ENCODE data around the gene PATL1. TPM values are rescaled to one million over a fixed set of nuclear protein-coding genes. Genes with fewer than 3 reads are reported as not detected.

The PATL1 gene
- total and polyA plus RNA-seq, 2 donors (not counting 1 experiment from before 2014, with no cell fraction given), result 40.8 to 45.0 TPM

- no peak overlapping the region for H3K27ac Mint-ChIP-seq
- Histone ChIP-seq H3K36me3 (replicated peaks in 1 of 2; ENCODE audit: control extremely low read depth in 1 of 2, control insufficient read depth in 1 of 2, extremely low read depth in 1 of 2, insufficient read depth in 2 of 2, low read length in 1 of 2) (peaks cover 32 to 89% of the 10 kb centered on the region in 2 experiments), H3K9ac (ENCODE audit: low read length) (no peak overlapping the region), H4K20me1 (ENCODE audit: control insufficient read depth, insufficient read depth, low read length, poor library complexity, severe bottlenecking) (no peaks in the 10 kb centered on the region), H3K27me3 (replicated peaks in 1 of 4; ENCODE audit: control extremely low read depth in 1 of 4, control insufficient read depth in 3 of 4, insufficient read depth in 4 of 4, low read length in 3 of 4) (no peaks in the 10 kb centered on the region), H3K4me1 (ENCODE audit: control insufficient read depth in 2 of 2, insufficient read depth in 2 of 2, low read length in 2 of 2) (no peaks in the 10 kb centered on the region), H3K27ac (ENCODE audit: low read length in 2 of 2) (no peak overlapping the region), H2AFZ (ENCODE audit: insufficient read depth, low read depth, low read length, poor library complexity, severe bottlenecking) (no peak overlapping the region), H3K79me2 (ENCODE audit: control insufficient read depth, insufficient read depth, low read length) (no peaks in the 10 kb centered on the region), H3K4me2 (replicated peaks; ENCODE audit: low read depth, low read length, poor library complexity, severe bottlenecking) (no peak overlapping the region), H3K9me3 (ENCODE audit: control extremely low read depth in 1 of 3, control insufficient read depth in 2 of 3, insufficient read depth in 1 of 3, low read length in 2 of 3) (no peaks in the 10 kb centered on the region), H3K4me3 (ENCODE audit: control extremely low read depth in 1 of 5, extremely low read depth in 1 of 5, insufficient read depth in 1 of 5, low read depth in 2 of 5, low read length in 4 of 5) (no peak overlapping the region)
- WGBS (ENCODE audit: insufficient coverage), result no CpG with 5 or more reads among the region's 3 CpGs
- DNase-seq (no peak), ATAC-seq (ENCODE audit: low read depth) (no peak)
- CTCF ChIA-PET, result no interaction called here
- intact Hi-C loops (cut with micrococcal nuclease), result no loop called here
- no peaks in the 10 kb centered on the region for H3K27me3 Mint-ChIP-seq
- H3K4me1 Mint-ChIP-seq, result no peaks in the 10 kb centered on the region
- POLR2A ChIA-PET, result interaction anchor here (0.6 kb wide), 1 partner anchor 31 kb away, joined by 4 read pairs; no protein-coding TSS in a partner anchor
- H3K9me3 Mint-ChIP-seq (ENCODE audit: insufficient read depth), result no peaks in the 10 kb centered on the region
- TF ChIP-seq CTCF (IDR thresholded peaks at IDR 0.05) (no peak), EZH2 (IDR thresholded peaks at IDR 0.05; ENCODE audit: borderline replicate concordance, insufficient read depth, low read depth, low read length, poor library complexity, severe bottlenecking) (no peak)
- no peak overlapping the region for H3K4me3 Mint-ChIP-seq
These were observed 21.4 kb downstream of the PATL1 start for GRCh38 chr11:59647245-59647980.

GRCh38 chr11:59644528-59644927 is 24.3 kb downstream of the PATL1 start:
- no peaks in the 10 kb centered on the region for H4K20me1 ChIP-seq (ENCODE audit: control insufficient read depth, insufficient read depth, low read length, poor library complexity, severe bottlenecking)
- 78% methylated on average over 1 of the region's 3 CpGs for WGBS (ENCODE audit: insufficient coverage)
- no peak overlapping the region for H3K4me2 ChIP-seq (replicated peaks; ENCODE audit: low read depth, low read length, poor library complexity, severe bottlenecking)
- no peak overlapping the region for H3K4me3 Mint-ChIP-seq
- no peak overlapping the region for H3K27ac Mint-ChIP-seq
- peaks cover 24 to 87% of the 10 kb centered on the region in 2 experiments for H3K36me3 ChIP-seq (replicated peaks in 1 of 2; ENCODE audit: control extremely low read depth in 1 of 2, control insufficient read depth in 1 of 2, extremely low read depth in 1 of 2, insufficient read depth in 2 of 2, low read length in 1 of 2)
- H3K9ac ChIP-seq (ENCODE audit: low read length), result no peak overlapping the region
- H3K4me1 Mint-ChIP-seq, result no peaks in the 10 kb centered on the region
- no peak for DNase-seq
- ChIA-PET CTCF (no interaction called here), POLR2A (interaction anchor here (0.7 kb wide), 1 partner anchor 20 kb away, joined by 9 read pairs; no protein-coding TSS in a partner anchor)
- H3K9me3 Mint-ChIP-seq (ENCODE audit: insufficient read depth), result no peaks in the 10 kb centered on the region
- TF ChIP-seq EZH2 (IDR thresholded peaks at IDR 0.05; ENCODE audit: borderline replicate concordance, insufficient read depth, low read depth, low read length, poor library complexity, severe bottlenecking), result no peak
- TF ChIP-seq CTCF (IDR thresholded peaks at IDR 0.05), result no peak
- no peaks in the 10 kb centered on the region for H3K27me3 ChIP-seq (replicated peaks in 1 of 4; ENCODE audit: control extremely low read depth in 1 of 4, control insufficient read depth in 3 of 4, insufficient read depth in 4 of 4, low read length in 3 of 4)
- no peaks in the 10 kb centered on the region for H3K4me1 ChIP-seq (ENCODE audit: control insufficient read depth in 2 of 2, insufficient read depth in 2 of 2, low read length in 2 of 2)
- no peaks in the 10 kb centered on the region for H3K9me3 ChIP-seq (ENCODE audit: control extremely low read depth in 1 of 3, control insufficient read depth in 2 of 3, insufficient read depth in 1 of 3, low read length in 2 of 3)
- H3K79me2 ChIP-seq (ENCODE audit: control insufficient read depth, insufficient read depth, low read length), result no peaks in the 10 kb centered on the region
- H2AFZ ChIP-seq (ENCODE audit: insufficient read depth, low read depth, low read length, poor library complexity, severe bottlenecking), result no peak overlapping the region
- intact Hi-C loops (cut with micrococcal nuclease), result no loop called here
- ATAC-seq (ENCODE audit: low read depth), result no peak
- H3K4me3 ChIP-seq (ENCODE audit: control extremely low read depth in 1 of 5, extremely low read depth in 1 of 5, insufficient read depth in 1 of 5, low read depth in 2 of 5, low read length in 4 of 5), result no peak overlapping the region
- H3K27me3 Mint-ChIP-seq, result no peaks in the 10 kb centered on the region
- H3K27ac ChIP-seq (ENCODE audit: low read length in 2 of 2), result no peak overlapping the region
